ENCODE measurements around the gene ZNF837. TPM values are rescaled to one million over a fixed set of nuclear protein-coding genes. Genes with fewer than 3 reads are reported as not detected.
A peak's percentile ranks its signal among the peaks of the same experiment; 100 is the strongest.

ZNF837 gene
- total and polyA plus RNA-seq, 2 of the 13 experiments (the other 11 are each of a cell fraction or from before 2014, with no cell fraction given): 0.29 to 1.3 TPM

DNA sequence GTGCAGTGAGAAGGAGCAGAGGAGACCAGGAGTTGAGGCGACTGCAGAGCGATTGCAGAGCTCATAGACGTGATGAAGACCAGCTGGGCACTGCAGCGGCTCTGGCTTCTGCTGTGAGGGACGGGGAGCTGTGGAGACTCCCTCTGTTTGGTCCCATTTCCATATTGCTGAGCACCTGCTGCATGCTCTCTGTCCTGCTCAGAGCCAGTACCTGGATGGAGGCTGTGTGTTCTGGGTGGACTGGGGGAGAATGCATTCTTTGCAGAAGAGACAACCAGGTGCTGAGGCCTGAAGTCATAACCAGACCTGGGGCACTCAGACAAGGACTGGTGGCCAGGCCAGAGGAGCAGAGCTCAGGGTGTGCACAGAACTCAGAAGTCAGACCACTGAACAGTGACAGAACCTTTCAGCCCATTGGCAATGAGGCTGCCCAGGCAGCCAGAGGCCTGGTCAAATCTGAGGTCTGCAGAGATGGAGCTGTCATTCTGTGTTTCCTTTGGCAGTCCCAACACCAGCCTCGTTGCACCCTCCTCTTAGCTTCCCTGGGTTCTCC is 26.3 kb downstream of the ZNF837 start:
- no peak for FAIRE-seq
- POLR2A ChIA-PET: interaction anchor here (0.6 to 1.5 kb wide), 3 partner anchors 8 to 28 kb away, joined by 3 to 21 read pairs (median 4); partner anchors contain the start of genes ZNF497 and ZSCAN22
- intact Hi-C loops (cut with micrococcal nuclease; ENCODE audit: unreplicated experiment): no loop called here
- Histone ChIP-seq H3K4me1 (ENCODE audit: insufficient read depth, low read length) (peaks cover 38% of the 10 kb centered on the region), H3K4me2 (ENCODE audit: low read depth, low read length) (no peak overlapping the region), H3K9me3 (ENCODE audit: low read length) (no peaks in the 10 kb centered on the region), H3K9ac (ENCODE audit: insufficient read depth, low read depth, low read length) (no peak overlapping the region), H3K36me3 (replicated peaks in 1 of 2; ENCODE audit: control insufficient read depth in 1 of 2, insufficient read depth in 2 of 2, low read length in 2 of 2) (no peaks in the 10 kb centered on the region), H3K4me3 (replicated peaks in 1 of 3; ENCODE audit: insufficient read depth in 1 of 3, low read depth in 2 of 3, low read length in 3 of 3) (no peak overlapping the region), H4K20me1 (ENCODE audit: insufficient read depth, low read length) (no peaks in the 10 kb centered on the region), H3K27ac (ENCODE audit: extremely low read length, insufficient read depth, low read length) (peak overlapping the region; percentile 2), H3K79me2 (ENCODE audit: insufficient read depth, low read length) (no peaks in the 10 kb centered on the region), H2AFZ (ENCODE audit: low read length) (no peak overlapping the region), H3K27me3 (ENCODE audit: control insufficient read depth in 1 of 2, insufficient read depth in 2 of 2, low read length in 2 of 2) (no peaks in the 10 kb centered on the region)
- 69% methylated on average over 4 of the region's 6 CpGs for WGBS (ENCODE audit: low lambda C conversion rate)
- CTCF ChIA-PET (ENCODE audit: low intra/inter-chr PET ratio, low total read pairs): no interaction called here
- no peak for DNase-seq (ENCODE audit: low spot score)
- ATAC-seq: no peak
- no TSS peak for BruUV-seq (replicated peaks)
- TF ChIP-seq ZNF737 (CRISPR knock-in tag; IDR thresholded peaks at IDR 0.05; ENCODE audit: borderline replicate concordance) (no peak), PRMT3 (CRISPR knock-in tag; IDR thresholded peaks at IDR 0.05; ENCODE audit: borderline replicate concordance, low read depth) (no peak), ZNF530 (CRISPR knock-in tag; IDR thresholded peaks at IDR 0.05; ENCODE audit: low read depth) (no peak), NPAS2 (CRISPR knock-in tag; IDR thresholded peaks at IDR 0.05; ENCODE audit: borderline replicate concordance) (no peak), MATR3 (CRISPR knock-in tag; IDR thresholded peaks at IDR 0.05) (no peak), RELA (CRISPR knock-in tag; IDR thresholded peaks at IDR 0.05) (no peak), ZNF496 (CRISPR knock-in tag; IDR thresholded peaks at IDR 0.05; ENCODE audit: insufficient replicate concordance) (no peak), ZNF564 (CRISPR knock-in tag; IDR thresholded peaks at IDR 0.05) (no peak), ZNF296 (CRISPR knock-in tag; conservative IDR thresholded peaks at IDR 0.05) (no peak), ZNF839 (CRISPR knock-in tag; IDR thresholded peaks at IDR 0.05; ENCODE audit: borderline replicate concordance) (no peak), NR2F1 (CRISPR knock-in tag; IDR thresholded peaks at IDR 0.05) (no peak), CENPT (CRISPR knock-in tag; IDR thresholded peaks at IDR 0.05; ENCODE audit: low read depth) (no peak), FLYWCH1 (CRISPR knock-in tag; IDR thresholded peaks at IDR 0.05) (no peak), NR2F2 (IDR thresholded peaks at IDR 0.05; ENCODE audit: borderline replicate concordance, low read depth) (no peak)
- TF ChIP-seq, protein P1, sequence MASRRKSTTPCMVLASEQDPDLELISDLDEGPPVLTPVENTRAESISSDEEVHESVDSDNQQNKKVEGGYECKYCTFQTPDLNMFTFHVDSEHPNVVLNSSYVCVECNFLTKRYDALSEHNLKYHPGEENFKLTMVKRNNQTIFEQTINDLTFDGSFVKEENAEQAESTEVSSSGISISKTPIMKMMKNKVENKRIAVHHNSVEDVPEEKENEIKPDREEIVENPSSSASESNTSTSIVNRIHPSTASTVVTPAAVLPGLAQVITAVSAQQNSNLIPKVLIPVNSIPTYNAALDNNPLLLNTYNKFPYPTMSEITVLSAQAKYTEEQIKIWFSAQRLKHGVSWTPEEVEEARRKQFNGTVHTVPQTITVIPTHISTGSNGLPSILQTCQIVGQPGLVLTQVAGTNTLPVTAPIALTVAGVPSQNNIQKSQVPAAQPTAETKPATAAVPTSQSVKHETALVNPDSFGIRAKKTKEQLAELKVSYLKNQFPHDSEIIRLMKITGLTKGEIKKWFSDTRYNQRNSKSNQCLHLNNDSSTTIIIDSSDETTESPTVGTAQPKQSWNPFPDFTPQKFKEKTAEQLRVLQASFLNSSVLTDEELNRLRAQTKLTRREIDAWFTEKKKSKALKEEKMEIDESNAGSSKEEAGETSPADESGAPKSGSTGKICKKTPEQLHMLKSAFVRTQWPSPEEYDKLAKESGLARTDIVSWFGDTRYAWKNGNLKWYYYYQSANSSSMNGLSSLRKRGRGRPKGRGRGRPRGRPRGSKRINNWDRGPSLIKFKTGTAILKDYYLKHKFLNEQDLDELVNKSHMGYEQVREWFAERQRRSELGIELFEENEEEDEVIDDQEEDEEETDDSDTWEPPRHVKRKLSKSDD (CRISPR knock-in tag; IDR thresholded peaks at IDR 0.05; ENCODE audit: low read depth): no peak
- TF ChIP-seq, protein P2, sequence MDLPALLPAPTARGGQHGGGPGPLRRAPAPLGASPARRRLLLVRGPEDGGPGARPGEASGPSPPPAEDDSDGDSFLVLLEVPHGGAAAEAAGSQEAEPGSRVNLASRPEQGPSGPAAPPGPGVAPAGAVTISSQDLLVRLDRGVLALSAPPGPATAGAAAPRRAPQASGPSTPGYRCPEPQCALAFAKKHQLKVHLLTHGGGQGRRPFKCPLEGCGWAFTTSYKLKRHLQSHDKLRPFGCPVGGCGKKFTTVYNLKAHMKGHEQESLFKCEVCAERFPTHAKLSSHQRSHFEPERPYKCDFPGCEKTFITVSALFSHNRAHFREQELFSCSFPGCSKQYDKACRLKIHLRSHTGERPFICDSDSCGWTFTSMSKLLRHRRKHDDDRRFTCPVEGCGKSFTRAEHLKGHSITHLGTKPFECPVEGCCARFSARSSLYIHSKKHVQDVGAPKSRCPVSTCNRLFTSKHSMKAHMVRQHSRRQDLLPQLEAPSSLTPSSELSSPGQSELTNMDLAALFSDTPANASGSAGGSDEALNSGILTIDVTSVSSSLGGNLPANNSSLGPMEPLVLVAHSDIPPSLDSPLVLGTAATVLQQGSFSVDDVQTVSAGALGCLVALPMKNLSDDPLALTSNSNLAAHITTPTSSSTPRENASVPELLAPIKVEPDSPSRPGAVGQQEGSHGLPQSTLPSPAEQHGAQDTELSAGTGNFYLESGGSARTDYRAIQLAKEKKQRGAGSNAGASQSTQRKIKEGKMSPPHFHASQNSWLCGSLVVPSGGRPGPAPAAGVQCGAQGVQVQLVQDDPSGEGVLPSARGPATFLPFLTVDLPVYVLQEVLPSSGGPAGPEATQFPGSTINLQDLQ (CRISPR knock-in tag; IDR thresholded peaks at IDR 0.05): no peak
- in situ Hi-C loops (cut with HindIII; ENCODE audit: extremely low pct_ligation_motif_present, low pct_unique_long_range_greater_than_20kb): no loop called here
